ENCODE measurements around the gene MAP2K7. TPM values are rescaled to one million over a fixed set of nuclear protein-coding genes. Genes with fewer than 3 reads are reported as not detected.
"Not testable (repeated sequence)": the region's sequence is repeated elsewhere in the genome, so short reads cannot be mapped to it uniquely, and the experiment has no call there.

The MAP2K7 gene
- total and polyA plus RNA-seq, 7 donors: 12.5 to 27.8 (median 16.5) TPM

DNA sequence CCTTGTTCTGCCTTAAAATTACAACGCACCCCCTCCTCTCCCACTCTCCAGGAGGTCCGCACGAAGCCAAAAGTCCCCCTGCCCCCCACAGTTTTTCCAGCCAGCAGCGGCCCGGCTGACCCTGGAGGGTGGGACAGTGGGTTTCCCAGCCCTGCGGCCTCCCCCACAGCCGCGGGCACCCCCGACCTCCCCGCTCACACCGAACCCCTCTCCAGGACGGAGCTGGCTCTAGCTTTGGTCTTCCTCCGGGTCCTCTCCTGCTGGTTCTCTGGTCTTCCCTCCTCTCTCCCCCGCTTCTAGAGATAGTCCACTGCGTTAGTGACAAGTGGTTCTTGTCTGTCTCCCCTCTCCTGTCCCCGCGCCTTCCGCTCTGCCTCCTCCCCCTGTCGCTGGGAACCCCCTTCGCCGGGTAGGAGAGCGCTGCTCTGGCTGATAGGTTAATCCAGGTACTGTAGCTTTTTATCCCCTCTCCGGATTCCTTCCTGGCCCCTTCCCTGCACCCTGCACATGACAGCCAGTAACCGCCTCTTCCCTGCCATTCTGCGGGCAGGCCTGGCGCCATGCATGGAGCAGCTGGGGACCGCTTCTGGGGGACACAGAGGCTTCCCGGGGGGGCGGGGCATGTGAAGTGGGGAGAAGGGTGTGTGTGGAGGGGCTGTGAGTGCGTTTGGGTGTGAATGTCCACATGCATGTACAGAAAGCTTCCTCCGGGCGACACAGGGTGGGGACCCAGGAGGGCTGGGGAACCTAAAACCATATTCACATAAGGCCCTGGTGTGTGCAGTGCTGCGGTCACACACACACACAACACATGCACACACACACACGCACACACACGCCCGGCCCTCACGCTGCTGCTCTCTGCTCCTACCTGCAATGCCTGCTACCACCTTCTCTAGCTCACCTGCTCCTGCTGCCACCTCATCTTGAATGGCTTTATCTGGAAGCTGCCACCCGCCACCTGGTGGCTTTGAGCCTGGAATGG lies 46.7 kb upstream of the MAP2K7 start:
- 88% methylated on average over 38 of the region's 38 CpGs for WGBS, 2 donors
- Histone ChIP-seq H3K27me3 (peaks cover 8 to 84% (median 54%) of the 10 kb centered on the region in 3 donors), H3K27ac (no peak overlapping the region), H3K36me3 (peaks cover 0 to 31% (median 0%) of the 10 kb centered on the region in 4 donors), H3K9me3 (no peaks in the 10 kb centered on the region), H3K4me3 (no peak overlapping the region), H3K4me1 (peaks cover 0 to 17% (median 15%) of the 10 kb centered on the region in 4 donors)
- no peak for TF ChIP-seq POLR2AphosphoS5 (IDR thresholded peaks at IDR 0.05)
- TF ChIP-seq POLR2A (IDR thresholded peaks at IDR 0.05): no peak
- no peak for TF ChIP-seq EP300 (IDR thresholded peaks at IDR 0.05)
- TF ChIP-seq, protein P1, sequence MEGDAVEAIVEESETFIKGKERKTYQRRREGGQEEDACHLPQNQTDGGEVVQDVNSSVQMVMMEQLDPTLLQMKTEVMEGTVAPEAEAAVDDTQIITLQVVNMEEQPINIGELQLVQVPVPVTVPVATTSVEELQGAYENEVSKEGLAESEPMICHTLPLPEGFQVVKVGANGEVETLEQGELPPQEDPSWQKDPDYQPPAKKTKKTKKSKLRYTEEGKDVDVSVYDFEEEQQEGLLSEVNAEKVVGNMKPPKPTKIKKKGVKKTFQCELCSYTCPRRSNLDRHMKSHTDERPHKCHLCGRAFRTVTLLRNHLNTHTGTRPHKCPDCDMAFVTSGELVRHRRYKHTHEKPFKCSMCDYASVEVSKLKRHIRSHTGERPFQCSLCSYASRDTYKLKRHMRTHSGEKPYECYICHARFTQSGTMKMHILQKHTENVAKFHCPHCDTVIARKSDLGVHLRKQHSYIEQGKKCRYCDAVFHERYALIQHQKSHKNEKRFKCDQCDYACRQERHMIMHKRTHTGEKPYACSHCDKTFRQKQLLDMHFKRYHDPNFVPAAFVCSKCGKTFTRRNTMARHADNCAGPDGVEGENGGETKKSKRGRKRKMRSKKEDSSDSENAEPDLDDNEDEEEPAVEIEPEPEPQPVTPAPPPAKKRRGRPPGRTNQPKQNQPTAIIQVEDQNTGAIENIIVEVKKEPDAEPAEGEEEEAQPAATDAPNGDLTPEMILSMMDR (IDR thresholded peaks at IDR 0.05): no peak
- intact Hi-C loops (cut with DNase I): loop anchor here (10.0 kb wide), 1 partner anchor 148 kb away; the partner anchor contains the start of gene ELAVL1
- no peak for DNase-seq

DNA sequence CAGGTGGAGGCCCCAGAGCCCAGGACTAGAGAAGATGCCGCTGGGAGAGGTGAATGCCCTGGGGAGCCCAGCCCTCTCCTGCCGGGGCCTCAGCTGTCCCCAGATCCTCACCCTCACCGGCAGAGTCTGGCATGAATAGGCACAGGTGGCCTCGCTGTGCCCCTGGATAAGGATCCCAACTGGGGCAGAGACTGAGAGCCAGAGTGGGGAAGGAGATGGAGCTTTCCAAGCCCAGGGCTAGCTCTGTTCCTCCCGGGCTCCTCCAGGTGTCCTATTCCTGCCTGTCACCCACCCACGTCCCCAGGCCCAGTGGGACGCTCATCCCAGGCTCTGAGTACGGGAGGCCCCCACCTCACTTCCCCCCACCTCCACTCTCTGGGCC lies 46.0 kb upstream of the MAP2K7 start:
- Histone ChIP-seq H3K4me3 (no peak overlapping the region), H3K27me3 (peaks cover 12 to 91% (median 61%) of the 10 kb centered on the region in 3 donors), H3K4me1 (peaks cover 0 to 24% (median 22%) of the 10 kb centered on the region in 4 donors), H3K36me3 (peaks cover 0 to 31% (median 0%) of the 10 kb centered on the region in 4 donors), H3K27ac (no peak overlapping the region), H3K9me3 (no peaks in the 10 kb centered on the region)
- intact Hi-C loops (cut with DNase I): loop anchor here (10.0 kb wide), 1 partner anchor 147 kb away; the partner anchor contains the start of gene ELAVL1
- DNase-seq: no peak
- 42 to 69% methylated on average over 8 of the region's 8 CpGs for WGBS, 2 donors
- no peak for TF ChIP-seq POLR2AphosphoS5 (IDR thresholded peaks at IDR 0.05)
- TF ChIP-seq, protein P1 (IDR thresholded peaks at IDR 0.05): no peak
- no peak for TF ChIP-seq EP300 (IDR thresholded peaks at IDR 0.05)
- no peak for TF ChIP-seq POLR2A (IDR thresholded peaks at IDR 0.05)

DNA sequence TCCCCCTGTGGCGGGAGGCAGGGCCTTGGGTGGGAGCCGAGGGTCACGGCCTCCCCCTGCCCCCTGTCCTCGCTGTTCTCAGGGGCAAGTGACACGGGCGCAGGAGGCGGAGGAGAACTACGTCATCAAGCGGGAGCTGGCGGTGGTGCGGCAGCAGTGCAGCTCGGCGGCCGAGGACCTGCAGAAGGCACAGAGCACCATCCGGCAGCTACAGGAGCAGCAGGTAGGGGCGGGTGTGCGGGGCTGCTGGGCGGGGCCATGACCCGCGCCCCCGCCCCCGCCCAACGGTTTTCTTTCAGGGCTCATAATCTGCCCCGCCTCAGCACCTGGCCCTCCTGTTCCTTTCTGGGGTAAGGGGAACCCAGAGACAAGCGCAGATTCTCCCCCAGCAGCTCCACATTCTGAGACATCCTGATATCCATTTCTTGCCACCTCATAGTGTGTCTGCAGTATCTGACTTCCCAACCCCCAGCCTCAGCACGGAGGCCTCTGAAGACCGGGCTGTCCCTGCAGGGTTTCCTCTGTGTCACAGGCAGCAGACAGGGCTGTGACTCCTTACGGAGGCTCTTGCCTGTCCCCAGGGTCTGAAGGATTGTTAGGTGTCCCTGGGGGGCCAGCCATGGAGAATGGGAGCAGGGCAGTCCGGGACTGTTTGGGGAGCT lies 45.4 kb upstream of the MAP2K7 start:
- no peak for DNase-seq
- Histone ChIP-seq H3K27ac (no peak overlapping the region), H3K4me3 (no peak overlapping the region), H3K27me3 (peaks cover 12 to 95% (median 61%) of the 10 kb centered on the region in 3 donors), H3K4me1 (peaks cover 0 to 23% (median 19%) of the 10 kb centered on the region in 4 donors), H3K9me3 (no peaks in the 10 kb centered on the region), H3K36me3 (peaks cover 0 to 31% (median 0%) of the 10 kb centered on the region in 4 donors)
- 13 to 51% methylated on average over 29 of the region's 29 CpGs for WGBS, 2 donors
- TF ChIP-seq POLR2AphosphoS5 (IDR thresholded peaks at IDR 0.05) (no peak), POLR2A (IDR thresholded peaks at IDR 0.05) (no peak), EP300 (IDR thresholded peaks at IDR 0.05) (no peak)
- TF ChIP-seq, protein P1 (IDR thresholded peaks at IDR 0.05): no peak
- intact Hi-C loops (cut with DNase I): loop anchor here (10.0 kb wide), 1 partner anchor 147 kb away; the partner anchor contains the start of gene ELAVL1

DNA sequence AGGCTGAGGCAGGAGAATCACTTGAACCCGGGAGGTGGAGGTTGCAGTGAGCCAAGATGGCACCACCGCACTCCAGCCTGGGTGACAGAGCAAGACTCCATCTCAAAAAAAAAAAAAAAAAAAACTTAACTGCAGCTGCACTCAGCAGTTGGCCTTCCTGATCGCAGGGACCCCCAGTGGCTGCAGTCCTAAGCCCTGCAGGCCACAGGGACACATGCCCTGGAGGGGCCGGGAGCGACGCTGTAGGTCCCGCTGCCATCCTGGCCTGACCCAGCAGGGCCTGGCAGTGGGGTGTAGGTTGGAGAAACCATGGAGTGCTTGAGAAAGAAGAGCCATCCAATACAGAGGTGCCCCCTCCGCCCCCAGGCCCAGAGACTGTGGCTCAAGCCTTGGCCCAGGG lies 44.6 kb upstream of the MAP2K7 start:
- H3K27ac ChIP-seq, H3K4me3 ChIP-seq, DNase-seq, H3K9me3 ChIP-seq: not testable (repeated sequence)
- WGBS, 2 donors: 94 to 98% methylated on average over 8 of the region's 8 CpGs
- Histone ChIP-seq H3K36me3 (peaks cover 0 to 31% (median 0%) of the 10 kb centered on the region in 4 donors), H3K4me1 (peaks cover 0 to 20% (median 15%) of the 10 kb centered on the region in 4 donors), H3K27me3 (peaks cover 17 to 98% (median 64%) of the 10 kb centered on the region in 3 donors)
- intact Hi-C loops (cut with DNase I): loop anchor here (10.0 kb wide), 1 partner anchor 146 kb away; the partner anchor contains the start of gene ELAVL1
